ENCODE results near the gene MYH13.

Gene MYH13

DNA sequence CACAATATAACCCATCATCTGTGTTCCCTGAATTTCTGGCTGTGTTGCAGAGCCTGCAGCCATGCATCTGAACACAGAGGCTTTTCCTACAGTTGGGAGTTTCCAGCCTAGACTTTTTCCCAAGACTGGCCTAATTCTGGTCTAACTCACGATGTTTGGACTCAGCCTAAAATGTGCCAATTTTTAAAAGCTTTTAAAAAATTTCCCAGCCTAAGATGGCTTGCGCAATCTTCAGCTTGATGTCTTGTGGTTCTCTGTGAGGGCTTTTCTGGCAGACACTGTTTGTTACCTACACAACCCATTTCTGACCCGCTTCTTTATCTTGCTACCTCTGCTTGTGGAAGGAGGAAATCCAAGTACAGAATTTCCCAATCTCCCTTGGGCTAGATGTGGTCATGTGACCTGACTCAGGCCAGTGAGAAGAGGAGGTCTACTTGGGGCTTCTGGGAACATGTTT lies 101.7 kb downstream of the MYH13 start:
- no peak overlapping the region for H3K4me3 ChIP-seq (ENCODE audit: low read depth, low read length)
- TF ChIP-seq, protein P1, sequence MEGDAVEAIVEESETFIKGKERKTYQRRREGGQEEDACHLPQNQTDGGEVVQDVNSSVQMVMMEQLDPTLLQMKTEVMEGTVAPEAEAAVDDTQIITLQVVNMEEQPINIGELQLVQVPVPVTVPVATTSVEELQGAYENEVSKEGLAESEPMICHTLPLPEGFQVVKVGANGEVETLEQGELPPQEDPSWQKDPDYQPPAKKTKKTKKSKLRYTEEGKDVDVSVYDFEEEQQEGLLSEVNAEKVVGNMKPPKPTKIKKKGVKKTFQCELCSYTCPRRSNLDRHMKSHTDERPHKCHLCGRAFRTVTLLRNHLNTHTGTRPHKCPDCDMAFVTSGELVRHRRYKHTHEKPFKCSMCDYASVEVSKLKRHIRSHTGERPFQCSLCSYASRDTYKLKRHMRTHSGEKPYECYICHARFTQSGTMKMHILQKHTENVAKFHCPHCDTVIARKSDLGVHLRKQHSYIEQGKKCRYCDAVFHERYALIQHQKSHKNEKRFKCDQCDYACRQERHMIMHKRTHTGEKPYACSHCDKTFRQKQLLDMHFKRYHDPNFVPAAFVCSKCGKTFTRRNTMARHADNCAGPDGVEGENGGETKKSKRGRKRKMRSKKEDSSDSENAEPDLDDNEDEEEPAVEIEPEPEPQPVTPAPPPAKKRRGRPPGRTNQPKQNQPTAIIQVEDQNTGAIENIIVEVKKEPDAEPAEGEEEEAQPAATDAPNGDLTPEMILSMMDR (IDR thresholded peaks at IDR 0.05; ENCODE audit: low read depth, low read length): no peak

DNA sequence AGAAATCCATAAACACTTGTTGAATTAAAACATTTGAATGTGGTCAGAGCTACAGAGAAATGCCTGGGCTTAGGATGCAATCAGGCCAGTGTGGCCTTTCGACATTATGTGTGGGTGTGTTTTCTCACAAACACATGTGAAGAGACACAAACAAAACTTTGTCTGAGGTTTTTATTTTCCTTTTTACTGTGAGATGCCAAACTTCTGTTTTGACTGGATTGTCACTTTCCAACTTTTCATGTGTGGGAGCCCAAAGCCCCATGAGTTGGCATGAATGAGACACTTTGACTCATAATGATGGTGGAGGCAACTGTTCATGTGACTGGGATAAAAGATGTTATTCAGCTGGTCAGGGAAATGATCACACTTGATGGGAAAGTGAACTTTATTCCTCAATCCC lies 102.5 kb downstream of the MYH13 start:
- TF ChIP-seq, protein P1 (IDR thresholded peaks at IDR 0.05; ENCODE audit: low read depth, low read length): no peak
- no peak overlapping the region for H3K4me3 ChIP-seq (ENCODE audit: low read depth, low read length)

GRCh38 chr17:10268005-10268404 lies 104.8 kb downstream of the MYH13 start:
- TF ChIP-seq, protein P1 (IDR thresholded peaks at IDR 0.05; ENCODE audit: low read depth, low read length): no peak
- no peak overlapping the region for H3K4me3 ChIP-seq (ENCODE audit: low read depth, low read length)

DNA sequence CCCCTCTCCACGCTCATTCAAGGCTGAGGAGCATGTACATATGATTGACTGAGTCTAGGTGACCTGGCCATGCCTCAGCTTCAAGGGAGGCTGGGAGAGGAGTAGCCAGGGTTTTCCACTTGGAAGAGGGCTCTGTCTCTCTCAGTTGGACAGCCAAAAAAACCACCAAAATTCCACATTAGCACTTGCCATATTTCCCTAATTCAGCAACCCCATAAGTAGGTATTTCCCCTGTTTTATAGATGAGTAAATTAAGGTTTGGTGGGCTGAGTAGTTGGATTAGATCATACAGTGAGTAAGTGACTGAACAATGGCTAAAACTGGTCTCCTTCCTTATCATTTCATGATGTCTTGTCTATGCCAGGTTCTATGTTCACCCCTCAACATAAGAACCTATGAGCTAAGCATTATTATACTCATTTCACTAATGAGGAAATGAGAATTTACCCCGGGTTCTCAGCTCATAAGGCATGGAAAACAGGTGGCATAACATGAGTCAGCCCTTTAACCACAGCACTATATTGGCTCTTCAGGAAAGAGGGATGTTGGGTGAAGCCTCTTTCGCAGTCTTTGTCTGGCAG lies 106.4 kb downstream of the MYH13 start:
- TF ChIP-seq, protein P1 (IDR thresholded peaks at IDR 0.05; ENCODE audit: low read depth, low read length): no peak
- no peak overlapping the region for H3K4me3 ChIP-seq (ENCODE audit: low read depth, low read length)

DNA sequence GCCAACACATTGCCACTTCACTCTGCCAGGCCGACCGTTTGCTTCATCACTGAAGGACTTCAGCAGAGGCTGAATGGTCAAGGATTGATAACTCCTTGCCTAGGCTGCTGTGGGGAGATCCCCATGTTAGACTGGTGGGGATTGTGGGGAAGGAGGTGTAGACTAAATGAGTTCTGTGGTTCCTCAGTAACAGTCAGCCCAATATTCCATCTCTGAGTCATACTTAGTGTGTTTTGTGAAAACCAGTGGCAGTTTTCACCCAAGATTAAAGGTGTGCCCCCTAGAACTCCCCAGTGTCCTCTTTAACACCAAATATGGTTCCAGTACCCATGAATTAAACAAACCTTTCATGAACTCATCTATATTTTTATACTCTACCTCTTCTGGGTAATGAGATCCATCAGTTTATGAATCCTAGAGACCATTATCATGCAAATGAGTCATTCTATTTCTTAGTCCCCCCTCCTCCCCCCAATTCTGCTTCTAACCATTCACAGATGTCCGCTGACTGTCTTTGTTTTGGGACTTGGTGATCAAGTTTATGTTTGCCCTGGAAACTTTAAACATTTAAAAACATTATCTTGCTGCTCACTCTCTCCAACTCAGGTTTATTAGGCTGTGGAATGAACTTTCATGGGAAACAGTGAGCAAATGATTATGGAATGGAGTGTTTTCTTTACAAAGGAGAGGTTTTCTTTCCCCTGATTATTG lies 107.6 kb downstream of the MYH13 start:
- H3K4me3 ChIP-seq (ENCODE audit: low read depth, low read length): no peak overlapping the region
- TF ChIP-seq, protein P1 (IDR thresholded peaks at IDR 0.05; ENCODE audit: low read depth, low read length): no peak

- TF ChIP-seq, protein P1 (IDR thresholded peaks at IDR 0.05; ENCODE audit: low read depth, low read length): no peak
These were observed 108.8 kb downstream of the MYH13 start for GRCh38 chr17:10264051-10264450.

GRCh38 chr17:10262451-10262850 lies 110.4 kb downstream of the MYH13 start:
- TF ChIP-seq, protein P1 (IDR thresholded peaks at IDR 0.05; ENCODE audit: low read depth, low read length): no peak
- H3K4me3 ChIP-seq (ENCODE audit: low read depth, low read length): no peak overlapping the region

More at GRCh38 chr17:10264051-10264450, 108.8 kb downstream of the MYH13 start:
- H3K4me3 ChIP-seq (ENCODE audit: low read depth, low read length): no peak overlapping the region
